Prostate gland (tissue), 2 donors: ENCODE data around the gene RFT1. TPM values are rescaled to one million over a fixed set of nuclear protein-coding genes. Genes with fewer than 3 reads are reported as not detected.

Source experiments
- DNase-seq: peaks from one replicate; pipeline ENCODE4 v3.0.0-alpha.2; 2019; ENCODE audit warnings: low spot score
- H3K27ac ChIP-seq, 2 donors: fragments of 200-600 bp; sonication (generic); 2 replicates each; pipeline ENCODE4 v1.5.1; 2017 to 2019
- H3K27me3 ChIP-seq: fragments of 200-600 bp; sonication (generic); replicated peaks from 2 replicates; pipeline ENCODE4 v1.5.1; 2019; ENCODE audit not compliant: insufficient read depth
- H3K36me3 ChIP-seq, 2 donors: fragments of 200-600 bp; sonication (generic); 1 replicate in 1 of 2; 2 replicates in 1 of 2; pipeline versions ENCODE4 v1.5.1 to v1.8.1; 2017 to 2019
- H3K4me1 ChIP-seq: fragments of 200-600 bp; sonication (generic); replicated peaks from 2 replicates; pipeline ENCODE4 v1.5.1; 2019
- H3K4me3 ChIP-seq, 2 donors: fragments of 200-600 bp; sonication (generic); 2 replicates each; pipeline ENCODE4 v1.5.1; 2017 to 2019
- H3K9me3 ChIP-seq: fragments of 200-600 bp; sonication (generic); 2 replicates; pipeline ENCODE4 v1.5.1; 2017
- CTCF ChIP-seq, 4 experiments: fragments of 200-600 bp in 2 of 4; fragments of 450-650 bp in 2 of 4; sonication (generic) in 2 of 4; IDR thresholded peaks; 1 replicate in 3 of 4; 2 replicates in 1 of 4; pipeline ENCODE4 v1.5.1; 2016 to 2019; ENCODE audit warnings: antibody characterized with exemption in 4 of 4, mild to moderate bottlenecking in 2 of 4, moderate library complexity in 2 of 4
- POLR2A ChIP-seq: fragments of 450-650 bp; IDR thresholded peaks from one replicate; pipeline ENCODE4 v1.6.1; 2016; ENCODE audit warnings: antibody characterized with exemption, mild to moderate bottlenecking
- POLR2AphosphoS5 ChIP-seq: sonication (generic); formaldehyde crosslinking; IDR thresholded peaks from one replicate; pipeline ENCODE4 v1.6.1; 2017; ENCODE audit warnings: antibody characterized with exemption
- WGBS: methylation state at CpG from one replicate; pipeline ENCODE4 v1.1.5; 2018; 5-methylcytosine and 5-hydroxymethylcytosine counted together
- intact Hi-C: fragments of 100-400 bp; cut with DNase I; formaldehyde crosslinking; loops from one replicate; pipeline ENCODE4 v1.14.2; 2022
- total RNA-seq, 2 donors: library from RNA; depleted of rRNA; stranded (reverse); fragments of >200 nt; gene quantifications; one replicate each; pipeline ENCODE4 v1.1.0, GENCODE V29; 2016

RFT1 gene
- total RNA-seq, 2 donors from 2014 or later, result 10.3 to 31.1 TPM

- Histone ChIP-seq H3K27ac (no peak overlapping the region), H3K36me3 (no peaks in the 10 kb centered on the region), H3K4me1 (peaks cover 5% of the 10 kb centered on the region), H3K9me3 (no peaks in the 10 kb centered on the region), H3K27me3 (no peaks in the 10 kb centered on the region), H3K4me3 (no peak overlapping the region)
- whole genome bisulfite sequencing, result 59% methylated on average over 4 of the region's 4 CpGs
- intact Hi-C loops, result loop anchor here (5.0 to 10.0 kb wide), 3 partner anchors 137 to 295 kb away; partner anchors contain the start of genes ITIH1 and NEK4
- DNase-seq, result no peak
- TF ChIP-seq CTCF (IDR thresholded peaks at IDR 0.05) (no peak), POLR2AphosphoS5 (no peak), POLR2A (no peak)
These were observed 60.7 kb downstream of the RFT1 start for GRCh38 chr3:53069422-53070068.

- intact Hi-C loops, result no loop called here
These were observed 62.1 kb downstream of the RFT1 start for GRCh38 chr3:53068176-53068575.

GRCh38 chr3:53067567-53067966 is 62.7 kb downstream of the RFT1 start:
- peaks cover 4% of the 10 kb centered on the region for H3K4me1 ChIP-seq
- intact Hi-C loops, result no loop called here
- H3K36me3 ChIP-seq, result no peaks in the 10 kb centered on the region
- no peaks in the 10 kb centered on the region for H3K9me3 ChIP-seq
- no peak overlapping the region for H3K27ac ChIP-seq
- 64% methylated on average over 3 of the region's 3 CpGs for WGBS
- TF ChIP-seq CTCF (IDR thresholded peaks at IDR 0.05), result no peak
- no peak for TF ChIP-seq POLR2AphosphoS5
- no peak for DNase-seq
- H3K27me3 ChIP-seq, result no peaks in the 10 kb centered on the region
- no peak overlapping the region for H3K4me3 ChIP-seq

More at GRCh38 chr3:53068176-53068575, 62.1 kb downstream of the RFT1 start:
- H3K4me1 ChIP-seq, result peaks cover 5% of the 10 kb centered on the region
- no peaks in the 10 kb centered on the region for H3K27me3 ChIP-seq
- TF ChIP-seq CTCF (IDR thresholded peaks at IDR 0.05) (no peak), POLR2AphosphoS5 (no peak), POLR2A (no peak)
- H3K27ac ChIP-seq, result no peak overlapping the region
- H3K4me3 ChIP-seq, result no peak overlapping the region
- H3K9me3 ChIP-seq, result no peaks in the 10 kb centered on the region
- 85% methylated on average over 3 of the region's 3 CpGs for WGBS
- no peak for DNase-seq
- no peaks in the 10 kb centered on the region for H3K36me3 ChIP-seq

- no peaks in the 10 kb centered on the region for H3K27me3 ChIP-seq
- no peaks in the 10 kb centered on the region for H3K9me3 ChIP-seq
- DNase-seq, result no peak
- H3K27ac ChIP-seq, result no peak overlapping the region
- H3K4me3 ChIP-seq, result no peak overlapping the region
- no peaks in the 10 kb centered on the region for H3K36me3 ChIP-seq
- TF ChIP-seq POLR2A, result no peak
- TF ChIP-seq CTCF (IDR thresholded peaks at IDR 0.05), result no peak
- no peak for TF ChIP-seq POLR2AphosphoS5
- intact Hi-C loops, result no loop called here
- H3K4me1 ChIP-seq, result no peaks in the 10 kb centered on the region
- 93% methylated on average over 7 of the region's 7 CpGs for WGBS
These were observed 64.3 kb downstream of the RFT1 start for GRCh38 chr3:53065841-53066480.

- H3K36me3 ChIP-seq, result no peaks in the 10 kb centered on the region
- H3K27ac ChIP-seq, result no peak overlapping the region
- intact Hi-C loops, result no loop called here
- no peaks in the 10 kb centered on the region for H3K4me1 ChIP-seq
- WGBS, result 90% methylated on average over 2 of the region's 2 CpGs
- no peak for TF ChIP-seq POLR2A
- no peak for TF ChIP-seq POLR2AphosphoS5
- TF ChIP-seq CTCF (IDR thresholded peaks at IDR 0.05), result no peak
- no peaks in the 10 kb centered on the region for H3K27me3 ChIP-seq
- H3K9me3 ChIP-seq, result no peaks in the 10 kb centered on the region
- no peak overlapping the region for H3K4me3 ChIP-seq
- no peak for DNase-seq
These were observed 67.3 kb downstream of the RFT1 start for GRCh38 chr3:53062905-53063304.
